Neural cell (in vitro differentiated cells): Measurements from ENCODE around the gene VAPA. TPM values are rescaled to one million over a fixed set of nuclear protein-coding genes. Genes with fewer than 3 reads are reported as not detected.
"Not testable (repeated sequence)": the region's sequence is repeated elsewhere in the genome, so short reads cannot be mapped to it uniquely, and the experiment has no call there.

Source experiments
- H2AFZ ChIP-seq: fragments of 200-600, 300-800 bp; sonication (generic), shearing (Covaris generic); 2 replicates; pipeline ENCODE4 v1.6.0; 2014; ENCODE audit warnings: low read depth, mild to moderate bottlenecking, antibody characterized with exemption, low read length, moderate library complexity
- H3F3A ChIP-seq: fragments of 200-600 bp; shearing (Covaris generic); 2 replicates; pipeline ENCODE4 v1.6.1; 2016; ENCODE audit warnings: mild to moderate bottlenecking, moderate library complexity, mixed read lengths, antibody characterized with exemption, low read length; ENCODE audit not compliant: insufficient read depth, poor library complexity, severe bottlenecking
- H3K27ac ChIP-seq: fragments of 200-600, 300-800 bp; sonication (generic), shearing (Covaris generic); 2 replicates; pipeline ENCODE4 v1.5.1; 2014; ENCODE audit warnings: mild to moderate bottlenecking, low read length, moderate library complexity
- H3K27me3 ChIP-seq: fragments of 300-800, 200-600 bp; sonication (generic), shearing (Covaris generic); 2 replicates; pipeline ENCODE4 v1.6.0; 2014; ENCODE audit warnings: mild to moderate bottlenecking, low read depth, low read length, moderate library complexity; ENCODE audit not compliant: insufficient read depth
- H3K36me3 ChIP-seq: fragments of 300-800, 200-600 bp; sonication (generic), shearing (Covaris generic); 2 replicates; pipeline ENCODE4 v1.5.1; 2014; ENCODE audit warnings: mild to moderate bottlenecking, antibody characterized with exemption, low read length, moderate library complexity; ENCODE audit not compliant: insufficient read depth
- H3K4me2 ChIP-seq: fragments of 300-800, 200-600 bp; sonication (generic), shearing (Covaris generic); 2 replicates; pipeline ENCODE4 v1.6.0; 2014; ENCODE audit warnings: mild to moderate bottlenecking, low read length
- H3K4me3 ChIP-seq: fragments of 300-800, 200-600 bp; sonication (generic), shearing (Covaris generic); 2 replicates; pipeline ENCODE4 v1.5.1; 2014; ENCODE audit warnings: mild to moderate bottlenecking, low read length, moderate library complexity
- H3K79me2 ChIP-seq: fragments of 200-600 bp; shearing (Covaris generic); replicated peaks from 2 replicates; pipeline ENCODE4 v1.6.0; 2014; ENCODE audit warnings: mild to moderate bottlenecking, low read length, moderate library complexity; ENCODE audit not compliant: insufficient read depth
- H3K9ac ChIP-seq: fragments of 300-800, 200-600 bp; sonication (generic), shearing (Covaris generic); 2 replicates; pipeline ENCODE4 v1.6.1; 2016; ENCODE audit warnings: mild to moderate bottlenecking, low read length, mixed read lengths
- H3K9me2 ChIP-seq: fragments of 200-600 bp; shearing (Covaris generic); 2 replicates; pipeline ENCODE4 v1.6.1; 2016; ENCODE audit warnings: mild to moderate bottlenecking, low read length, mixed read lengths; ENCODE audit not compliant: insufficient read depth
- H3K9me3 ChIP-seq: fragments of 200-600, 300-800 bp; sonication (generic), shearing (Covaris generic); 2 replicates; pipeline ENCODE4 v1.6.1; 2016; ENCODE audit warnings: mild to moderate bottlenecking, mixed run types, low read length, moderate library complexity, mixed read lengths
- H4K20me1 ChIP-seq: fragments of 200-600 bp; shearing (Covaris generic); 2 replicates; pipeline ENCODE4 v1.6.1; 2016; ENCODE audit warnings: mild to moderate bottlenecking, mixed run types; ENCODE audit not compliant: insufficient read depth
- EP300 ChIP-seq: fragments of 450-650 bp; conservative IDR thresholded peaks from 2 replicates; pipeline ENCODE4 v1.6.1; 2014; ENCODE audit warnings: antibody characterized with exemption, mild to moderate bottlenecking, moderate library complexity; ENCODE audit not compliant: poor library complexity, severe bottlenecking
- EZH2 ChIP-seq: fragments of 200-600, 300-800 bp; shearing (Covaris generic), sonication (generic); IDR thresholded peaks from 2 replicates; pipeline ENCODE4 v1.6.1; 2014; ENCODE audit warnings: antibody characterized with exemption, low read length, borderline replicate concordance, mild to moderate bottlenecking; ENCODE audit not compliant: insufficient read depth, poor library complexity, severe bottlenecking
- MXI1 ChIP-seq: fragments of 450-650 bp; conservative IDR thresholded peaks from 2 replicates; pipeline ENCODE4 v1.6.1; 2014; ENCODE audit warnings: antibody characterized with exemption, mild to moderate bottlenecking; ENCODE audit not compliant: poor library complexity, severe bottlenecking
- POLR2AphosphoS5 ChIP-seq: IDR thresholded peaks from 2 replicates; pipeline ENCODE4 v1.6.1; 2012
- RAD21 ChIP-seq: fragments of 450-650 bp; conservative IDR thresholded peaks from 2 replicates; pipeline ENCODE4 v1.6.1; 2014; ENCODE audit warnings: antibody characterized with exemption, mild to moderate bottlenecking, moderate library complexity
- SMC3 ChIP-seq: fragments of 450-650 bp; conservative IDR thresholded peaks from 2 replicates; pipeline ENCODE4 v1.6.1; 2014; ENCODE audit warnings: antibody characterized with exemption, mild to moderate bottlenecking, moderate library complexity; ENCODE audit not compliant: poor library complexity
- TAF1 ChIP-seq: IDR thresholded peaks from 2 replicates; pipeline ENCODE4 v1.6.1; 2012; ENCODE audit warnings: low read depth
- polyA plus RNA-seq: library from polyadenylated mRNA; depleted of rRNA; stranded (reverse); fragments of >200 nt; gene quantifications from 2 replicates; pipeline ENCODE4 v1.2.3, GENCODE V29; 2014
- TF ChIP-seq, protein P1 (sequence below): IDR thresholded peaks from 2 replicates; pipeline ENCODE4 v1.6.1; 2012; ENCODE audit warnings: borderline replicate concordance
- TF ChIP-seq, protein P2 (sequence below): fragments of 450-650 bp; IDR thresholded peaks from 2 replicates; pipeline ENCODE4 v1.5.1; 2014; ENCODE audit warnings: antibody characterized with exemption, mild to moderate bottlenecking, moderate library complexity; ENCODE audit not compliant: poor library complexity, severe bottlenecking

The VAPA gene
- polyA plus RNA-seq, 1 donor from 2014 or later = 317 TPM

DNA sequence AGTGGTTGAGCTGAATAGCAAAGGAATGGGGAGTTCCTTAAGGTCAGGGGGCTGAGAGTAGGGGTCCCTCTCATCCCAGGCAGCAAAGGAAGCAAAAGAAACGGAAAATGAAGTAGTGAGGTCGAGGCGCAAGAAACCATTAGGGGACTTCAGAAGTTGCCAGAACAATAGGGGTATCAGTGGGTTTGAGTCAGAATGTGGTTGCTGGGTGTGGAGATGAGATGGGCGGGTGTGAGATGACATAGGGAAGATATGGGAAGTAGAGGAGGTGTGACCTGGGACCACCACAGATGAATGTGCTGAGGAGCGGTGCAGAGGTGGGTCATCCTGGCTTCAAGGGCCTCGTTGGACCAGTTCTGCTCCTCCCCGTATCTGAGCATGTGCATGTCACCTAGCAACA is 13.1 kb upstream of the VAPA start:
- H3K27me3 ChIP-seq = no peaks in the 10 kb centered on the region
- H3F3A ChIP-seq = no peaks in the 10 kb centered on the region
- H3K4me3 ChIP-seq = no peak overlapping the region
- H3K79me2 ChIP-seq = no peaks in the 10 kb centered on the region
- H3K9me3 ChIP-seq = no peaks in the 10 kb centered on the region
- no peak overlapping the region for H2AFZ ChIP-seq
- no peaks in the 10 kb centered on the region for H3K36me3 ChIP-seq
- H3K9ac ChIP-seq = no peak overlapping the region
- TF ChIP-seq MXI1 = no peak
- TF ChIP-seq EZH2 = no peak
- TF ChIP-seq RAD21 = no peak
- TF ChIP-seq, protein P1, sequence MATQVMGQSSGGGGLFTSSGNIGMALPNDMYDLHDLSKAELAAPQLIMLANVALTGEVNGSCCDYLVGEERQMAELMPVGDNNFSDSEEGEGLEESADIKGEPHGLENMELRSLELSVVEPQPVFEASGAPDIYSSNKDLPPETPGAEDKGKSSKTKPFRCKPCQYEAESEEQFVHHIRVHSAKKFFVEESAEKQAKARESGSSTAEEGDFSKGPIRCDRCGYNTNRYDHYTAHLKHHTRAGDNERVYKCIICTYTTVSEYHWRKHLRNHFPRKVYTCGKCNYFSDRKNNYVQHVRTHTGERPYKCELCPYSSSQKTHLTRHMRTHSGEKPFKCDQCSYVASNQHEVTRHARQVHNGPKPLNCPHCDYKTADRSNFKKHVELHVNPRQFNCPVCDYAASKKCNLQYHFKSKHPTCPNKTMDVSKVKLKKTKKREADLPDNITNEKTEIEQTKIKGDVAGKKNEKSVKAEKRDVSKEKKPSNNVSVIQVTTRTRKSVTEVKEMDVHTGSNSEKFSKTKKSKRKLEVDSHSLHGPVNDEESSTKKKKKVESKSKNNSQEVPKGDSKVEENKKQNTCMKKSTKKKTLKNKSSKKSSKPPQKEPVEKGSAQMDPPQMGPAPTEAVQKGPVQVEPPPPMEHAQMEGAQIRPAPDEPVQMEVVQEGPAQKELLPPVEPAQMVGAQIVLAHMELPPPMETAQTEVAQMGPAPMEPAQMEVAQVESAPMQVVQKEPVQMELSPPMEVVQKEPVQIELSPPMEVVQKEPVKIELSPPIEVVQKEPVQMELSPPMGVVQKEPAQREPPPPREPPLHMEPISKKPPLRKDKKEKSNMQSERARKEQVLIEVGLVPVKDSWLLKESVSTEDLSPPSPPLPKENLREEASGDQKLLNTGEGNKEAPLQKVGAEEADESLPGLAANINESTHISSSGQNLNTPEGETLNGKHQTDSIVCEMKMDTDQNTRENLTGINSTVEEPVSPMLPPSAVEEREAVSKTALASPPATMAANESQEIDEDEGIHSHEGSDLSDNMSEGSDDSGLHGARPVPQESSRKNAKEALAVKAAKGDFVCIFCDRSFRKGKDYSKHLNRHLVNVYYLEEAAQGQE = no peak
- TF ChIP-seq TAF1 = no peak
- TF ChIP-seq, protein P2, sequence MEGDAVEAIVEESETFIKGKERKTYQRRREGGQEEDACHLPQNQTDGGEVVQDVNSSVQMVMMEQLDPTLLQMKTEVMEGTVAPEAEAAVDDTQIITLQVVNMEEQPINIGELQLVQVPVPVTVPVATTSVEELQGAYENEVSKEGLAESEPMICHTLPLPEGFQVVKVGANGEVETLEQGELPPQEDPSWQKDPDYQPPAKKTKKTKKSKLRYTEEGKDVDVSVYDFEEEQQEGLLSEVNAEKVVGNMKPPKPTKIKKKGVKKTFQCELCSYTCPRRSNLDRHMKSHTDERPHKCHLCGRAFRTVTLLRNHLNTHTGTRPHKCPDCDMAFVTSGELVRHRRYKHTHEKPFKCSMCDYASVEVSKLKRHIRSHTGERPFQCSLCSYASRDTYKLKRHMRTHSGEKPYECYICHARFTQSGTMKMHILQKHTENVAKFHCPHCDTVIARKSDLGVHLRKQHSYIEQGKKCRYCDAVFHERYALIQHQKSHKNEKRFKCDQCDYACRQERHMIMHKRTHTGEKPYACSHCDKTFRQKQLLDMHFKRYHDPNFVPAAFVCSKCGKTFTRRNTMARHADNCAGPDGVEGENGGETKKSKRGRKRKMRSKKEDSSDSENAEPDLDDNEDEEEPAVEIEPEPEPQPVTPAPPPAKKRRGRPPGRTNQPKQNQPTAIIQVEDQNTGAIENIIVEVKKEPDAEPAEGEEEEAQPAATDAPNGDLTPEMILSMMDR = no peak
- TF ChIP-seq EP300 = no peak
- TF ChIP-seq SMC3 = no peak
- no peak for TF ChIP-seq POLR2AphosphoS5
- H3K9me2 ChIP-seq = no peaks in the 10 kb centered on the region
- H3K27ac ChIP-seq = no peak overlapping the region
- no peaks in the 10 kb centered on the region for H4K20me1 ChIP-seq
- no peak overlapping the region for H3K4me2 ChIP-seq

DNA sequence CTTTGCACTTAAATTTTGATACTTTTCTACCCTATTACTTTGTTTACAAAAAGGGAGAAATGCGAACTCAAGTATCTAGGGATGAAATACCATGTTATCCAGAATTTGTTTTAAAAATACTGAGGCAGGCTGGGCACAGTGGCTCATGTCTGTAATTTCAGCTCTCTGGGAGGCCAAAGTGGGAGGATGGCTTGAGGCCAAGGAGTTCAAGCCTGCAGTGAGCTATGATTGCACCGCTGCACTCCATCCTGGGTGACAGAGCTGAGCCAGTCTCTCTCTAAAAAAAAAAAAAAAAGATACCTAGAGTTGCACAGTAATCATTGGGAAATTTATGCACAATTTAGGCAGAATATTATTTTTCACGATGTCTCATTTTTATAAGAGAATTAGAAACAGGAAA is 12.4 kb upstream of the VAPA start:
- Histone ChIP-seq H4K20me1 (no peaks in the 10 kb centered on the region), H3K9ac (no peak overlapping the region), H3K4me3 (no peak overlapping the region), H3K36me3 (no peaks in the 10 kb centered on the region), H3K9me3 (no peaks in the 10 kb centered on the region), H3K79me2 (no peaks in the 10 kb centered on the region), H3F3A (no peaks in the 10 kb centered on the region), H3K27me3 (no peaks in the 10 kb centered on the region), H3K4me2 (no peak overlapping the region), H3K27ac (no peak overlapping the region), H3K9me2 (no peaks in the 10 kb centered on the region), H2AFZ (no peak overlapping the region)
- TF ChIP-seq, protein P1 = no peak
- no peak for TF ChIP-seq EZH2
- TF ChIP-seq TAF1 = no peak
- no peak for TF ChIP-seq POLR2AphosphoS5
- TF ChIP-seq MXI1 = no peak
- TF ChIP-seq, protein P2 = no peak
- TF ChIP-seq RAD21 = no peak
- TF ChIP-seq EP300 = no peak
- no peak for TF ChIP-seq SMC3

DNA sequence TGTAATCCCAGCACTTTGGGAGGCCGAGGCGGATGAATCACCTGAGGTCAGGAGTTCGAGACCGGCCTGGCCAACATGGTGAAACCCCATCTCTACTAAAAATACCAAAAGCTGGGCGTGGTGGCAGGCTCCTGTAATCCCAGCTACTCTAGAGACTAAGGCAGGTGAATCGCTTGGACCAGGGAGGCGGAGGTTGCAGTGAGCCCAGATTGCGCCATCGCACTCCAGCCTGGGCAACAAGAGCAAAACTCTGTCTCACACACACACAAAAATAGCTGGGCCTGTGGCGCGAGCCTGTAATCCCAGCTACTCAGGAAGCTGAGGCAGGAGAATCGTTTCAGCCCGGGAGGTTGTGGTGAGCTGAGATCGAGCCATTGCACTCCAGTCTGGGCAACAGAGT is 11.6 kb upstream of the VAPA start:
- not testable (repeated sequence) for H3K27me3 ChIP-seq, H3K9me2 ChIP-seq, H4K20me1 ChIP-seq, H2AFZ ChIP-seq, H3K27ac ChIP-seq, H3F3A ChIP-seq, H3K79me2 ChIP-seq, H3K36me3 ChIP-seq, H3K9ac ChIP-seq, H3K9me3 ChIP-seq, H3K4me2 ChIP-seq, H3K4me3 ChIP-seq
